NK-92 (cell line): ENCODE measurements around the gene TSKS.
"Not testable (repeated sequence)": the region's sequence is repeated elsewhere in the genome, so short reads cannot be mapped to it uniquely, and the experiment has no call there.

Source experiments
- DNase-seq: peaks from one replicate; lab custom pipeline; 2025; ENCODE audit not compliant: unreplicated experiment; lab: John Stamatoyannopoulos, UW

Gene TSKS

GRCh38 chr19:49727217-49728030 lies 35.7 kb downstream of the TSKS start:
- DNase-seq = no peak

GRCh38 chr19:49719420-49719819 lies 43.7 kb downstream of the TSKS start:
- not testable (repeated sequence) for DNase-seq

GRCh38 chr19:49718991-49719390 lies 44.1 kb downstream of the TSKS start:
- DNase-seq = no peak

GRCh38 chr19:49718511-49718910 lies 44.6 kb downstream of the TSKS start:
- no peak for DNase-seq

GRCh38 chr19:49716154-49716553 lies 47.0 kb downstream of the TSKS start:
- no peak for DNase-seq

- no peak for DNase-seq
Observed at GRCh38 chr19:49713236-49713845, 49.8 kb downstream of the TSKS start.

DNA sequence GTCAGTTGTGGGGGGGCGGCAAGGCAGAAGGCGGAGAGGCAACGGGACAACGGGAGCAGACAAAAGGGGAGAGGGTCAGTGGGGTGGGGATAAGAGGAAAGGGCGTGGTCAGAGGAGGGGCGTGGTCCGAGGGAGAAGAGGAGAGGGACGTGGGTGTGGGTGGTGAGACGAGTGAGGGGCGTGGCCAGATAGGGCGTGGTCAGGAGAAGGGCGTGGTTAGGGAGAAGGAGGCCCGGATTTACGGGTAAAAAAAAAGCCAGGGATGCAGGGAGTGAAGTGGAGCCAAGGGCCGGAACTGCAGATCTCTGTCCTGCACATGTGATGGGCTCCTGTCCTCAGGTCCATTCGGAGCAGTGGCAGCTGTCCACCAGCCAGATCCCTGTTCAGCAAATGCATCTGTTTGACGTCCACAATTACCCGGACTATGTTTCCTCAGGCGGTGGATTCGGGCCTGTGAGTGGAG lies 50.7 kb downstream of the TSKS start:
- no peak for DNase-seq

- DNase-seq = no peak
Observed at GRCh38 chr19:49710372-49710951, 52.6 kb downstream of the TSKS start.

- DNase-seq = no peak
Observed at GRCh38 chr19:49705919-49706318, 57.2 kb downstream of the TSKS start.

DNA sequence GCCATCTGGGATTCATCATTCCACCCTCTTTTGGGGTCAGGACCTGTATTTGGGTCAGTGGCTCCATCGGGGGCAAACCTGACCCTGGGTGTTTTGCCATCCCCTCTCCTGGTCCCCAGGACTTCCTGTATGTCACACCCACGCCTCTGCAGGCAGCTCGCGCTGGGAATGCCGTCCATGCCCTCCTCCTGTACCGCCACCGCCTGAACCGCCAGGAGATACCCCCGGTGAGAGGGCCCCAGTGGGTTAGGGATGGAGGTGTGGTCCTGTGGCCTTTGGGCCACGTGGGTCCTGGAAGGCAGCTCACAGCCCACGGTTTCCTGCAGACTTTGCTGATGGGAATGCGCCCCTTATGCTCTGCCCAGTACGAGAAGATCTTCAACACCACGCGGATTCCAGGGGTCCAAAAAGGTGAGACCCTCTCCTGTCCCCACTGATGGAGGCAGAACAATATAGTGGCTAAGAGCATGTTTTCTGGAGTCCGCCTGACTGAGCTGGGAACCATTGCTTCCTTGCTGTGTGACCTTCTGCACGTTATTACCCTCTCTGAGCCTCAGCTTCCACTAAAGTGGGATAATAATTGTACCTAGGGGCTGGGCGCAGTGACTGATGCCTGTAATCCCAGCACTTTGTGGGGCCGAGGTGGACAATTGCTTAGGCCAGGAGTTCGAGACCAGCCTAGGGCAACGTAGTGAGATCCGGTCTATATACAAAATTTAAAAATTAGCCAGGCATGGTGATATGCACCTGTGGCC lies 58.0 kb downstream of the TSKS start:
- DNase-seq = no peak

- DNase-seq = no peak
Observed at GRCh38 chr19:49701271-49701786, 61.8 kb downstream of the TSKS start.

- no peak for DNase-seq
Observed at GRCh38 chr19:49700563-49700962, 62.5 kb downstream of the TSKS start.

DNA sequence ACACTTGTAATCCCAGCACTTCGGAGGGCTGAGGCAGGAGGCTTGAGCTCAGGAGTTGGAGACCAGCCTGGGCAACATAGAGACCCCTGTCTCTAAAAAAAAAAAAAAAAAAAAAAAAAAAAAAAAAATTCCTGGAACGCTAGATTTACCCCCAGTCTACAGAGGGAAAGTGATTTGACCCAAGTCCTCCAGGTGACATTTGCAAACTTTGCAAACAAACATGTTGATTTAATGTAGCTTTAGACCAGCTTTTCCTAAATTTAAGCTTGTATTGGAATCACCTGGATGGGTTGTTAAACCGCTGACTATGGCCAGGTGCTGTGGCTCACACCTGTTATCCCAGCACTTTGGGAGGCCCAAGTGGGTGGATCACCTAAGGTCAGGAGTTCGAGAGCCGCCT lies 63.7 kb downstream of the TSKS start:
- DNase-seq = no peak

DNA sequence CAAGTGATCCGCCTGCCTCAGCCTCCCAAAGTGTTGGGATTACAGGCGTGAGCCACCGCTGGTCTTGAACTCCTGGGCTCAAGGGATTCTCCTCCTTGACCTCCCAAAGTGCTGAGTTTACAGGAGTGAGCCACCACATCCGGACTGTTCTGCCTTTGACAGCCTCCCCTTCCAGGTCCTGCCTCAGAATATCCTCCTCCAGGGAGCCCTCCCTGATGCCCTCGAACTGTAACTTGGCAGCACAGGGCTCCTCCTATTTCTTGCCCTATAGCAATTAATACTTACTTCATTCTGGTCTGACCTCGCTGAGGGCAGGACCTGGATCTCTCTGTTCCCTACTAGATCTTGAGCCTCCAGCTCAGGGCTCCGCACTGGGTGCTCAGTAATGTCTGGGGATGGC lies 66.2 kb downstream of the TSKS start:
- no peak for DNase-seq

- no peak for DNase-seq
Observed at GRCh38 chr19:49696115-49696514, 67.0 kb downstream of the TSKS start.

DNA sequence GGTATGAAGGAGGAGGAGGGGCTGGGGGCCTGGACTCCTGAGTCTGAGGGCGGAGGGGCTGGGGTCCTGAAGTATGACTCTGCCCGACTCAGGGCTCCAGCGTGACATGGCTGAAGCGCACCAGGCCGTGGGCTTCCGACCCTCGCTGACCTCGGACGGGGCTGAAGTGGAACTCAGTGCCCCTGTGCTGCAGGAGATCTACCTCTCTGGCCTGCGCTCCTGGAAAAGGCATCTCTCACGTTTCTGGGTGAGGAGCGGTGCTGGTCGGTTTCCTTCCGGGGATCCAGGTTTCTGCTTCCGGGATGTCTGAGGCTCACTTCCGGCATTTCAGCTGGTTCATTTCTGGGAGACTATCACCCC lies 71.0 kb downstream of the TSKS start:
- no peak for DNase-seq

DNA sequence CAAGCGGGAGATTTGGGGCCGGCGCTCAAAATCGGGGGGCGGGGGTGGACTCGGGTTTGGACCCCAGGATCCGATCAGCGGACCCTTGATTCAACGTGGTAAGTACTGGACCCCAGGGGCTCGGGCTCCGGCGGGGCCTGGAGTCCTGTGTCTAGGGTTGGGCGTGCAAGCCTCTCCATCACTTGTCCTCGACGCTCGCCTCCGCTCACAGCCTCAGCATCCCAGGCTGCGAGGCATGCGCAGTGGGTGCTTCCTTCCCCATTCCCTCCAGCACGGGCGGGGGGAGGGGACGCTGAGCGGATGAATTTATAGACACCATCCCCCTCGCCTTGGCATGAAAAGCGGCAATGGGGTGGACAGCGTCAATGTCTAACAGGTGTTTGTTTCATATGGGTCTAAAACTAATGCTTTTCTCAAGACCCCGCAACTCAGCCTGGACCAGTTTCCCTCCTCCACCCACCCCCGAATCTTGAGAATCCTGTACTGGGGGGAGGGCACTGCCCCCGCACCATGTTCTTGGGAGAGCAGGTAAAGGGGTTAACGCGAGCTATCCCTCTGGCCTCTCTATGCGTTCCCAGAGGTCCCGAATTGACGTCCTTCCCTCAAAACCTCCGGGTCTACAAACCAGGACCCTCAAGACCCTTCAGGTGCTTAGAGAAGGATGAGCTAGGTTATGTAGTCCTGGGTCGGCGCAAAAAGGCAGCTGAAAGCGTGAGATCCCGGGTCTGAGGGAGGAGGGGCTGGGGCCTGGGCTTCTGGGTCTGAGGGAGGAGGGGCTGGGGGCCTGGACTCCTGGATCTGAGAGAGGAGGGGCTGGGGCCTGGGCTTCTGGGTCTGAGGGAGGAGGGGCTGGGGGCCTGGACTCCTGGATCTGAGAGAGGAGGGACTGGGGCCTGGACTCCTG lies 71.6 kb downstream of the TSKS start:
- no peak for DNase-seq

DNA sequence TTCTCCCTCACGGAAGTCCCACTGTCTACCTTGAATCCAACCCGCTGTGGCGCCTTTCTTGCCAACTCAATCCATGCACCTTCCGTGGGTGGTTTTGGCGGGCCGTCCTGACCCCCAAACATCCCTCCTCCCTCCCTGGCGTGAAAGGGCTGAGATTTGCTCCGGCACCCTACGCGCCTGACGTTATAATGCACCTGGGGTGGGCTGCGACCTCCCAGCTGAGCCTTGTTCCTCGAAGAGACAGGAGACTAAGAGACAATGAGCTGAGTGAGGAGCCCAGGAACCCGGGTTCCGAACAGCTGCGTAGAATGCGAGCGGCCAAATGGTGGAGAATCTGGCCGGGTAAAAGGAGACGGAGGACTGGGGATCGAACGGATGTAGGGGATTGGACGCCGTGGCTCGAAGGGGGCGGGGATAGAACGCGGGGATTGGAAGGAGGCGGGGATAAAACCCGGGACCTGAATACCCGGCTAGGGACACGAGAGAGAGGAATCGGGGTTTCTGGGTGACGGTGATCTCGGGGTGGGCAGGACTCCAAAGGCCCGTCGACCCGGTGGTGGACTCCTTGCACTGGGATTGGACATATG lies 72.4 kb downstream of the TSKS start, which contains the start of gene CPT1C:
CPT1C (plus strand) TSS at position 461 of the 587 bp plus-strand sequence. CDS start 1,137 bp downstream, outside the sequence.
- DNase-seq = no peak

DNA sequence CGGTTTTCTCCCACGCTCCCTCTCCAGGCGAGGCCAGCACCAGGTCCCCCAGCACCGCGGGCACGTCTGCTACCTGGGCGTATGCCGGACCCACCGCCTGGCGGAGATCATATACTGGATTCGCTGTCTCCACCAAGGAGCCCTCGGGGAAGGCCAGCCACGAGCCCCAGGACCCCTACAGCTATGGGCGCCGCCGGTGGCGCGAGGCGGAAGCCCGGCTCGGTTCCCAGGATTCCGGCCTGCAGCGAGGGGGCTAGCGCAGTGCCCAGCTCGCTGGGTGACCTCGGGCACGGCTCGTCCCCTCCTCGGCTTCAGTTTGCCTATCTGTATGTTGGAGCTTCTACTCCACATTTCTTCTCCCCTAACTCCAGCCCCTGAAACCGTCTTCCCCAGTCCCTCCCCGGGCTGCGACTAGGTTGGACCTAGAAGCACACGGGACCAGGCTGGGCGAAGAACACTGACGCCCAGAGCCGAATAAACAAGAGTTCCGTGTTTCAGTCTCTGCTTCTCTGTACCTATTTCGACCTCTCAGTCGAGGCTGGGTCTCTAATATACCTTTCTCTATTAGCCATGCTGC lies 72.9 kb downstream of the TSKS start:
- no peak for DNase-seq
